Kasumi-1 (cell line): Measurements from ENCODE around the gene HOXA10.

Experiments used
- DNase-seq, 2 experiments: peaks; one replicate each; lab custom pipeline; 2025; lab: John Stamatoyannopoulos, UW

HOXA10 gene

DNA sequence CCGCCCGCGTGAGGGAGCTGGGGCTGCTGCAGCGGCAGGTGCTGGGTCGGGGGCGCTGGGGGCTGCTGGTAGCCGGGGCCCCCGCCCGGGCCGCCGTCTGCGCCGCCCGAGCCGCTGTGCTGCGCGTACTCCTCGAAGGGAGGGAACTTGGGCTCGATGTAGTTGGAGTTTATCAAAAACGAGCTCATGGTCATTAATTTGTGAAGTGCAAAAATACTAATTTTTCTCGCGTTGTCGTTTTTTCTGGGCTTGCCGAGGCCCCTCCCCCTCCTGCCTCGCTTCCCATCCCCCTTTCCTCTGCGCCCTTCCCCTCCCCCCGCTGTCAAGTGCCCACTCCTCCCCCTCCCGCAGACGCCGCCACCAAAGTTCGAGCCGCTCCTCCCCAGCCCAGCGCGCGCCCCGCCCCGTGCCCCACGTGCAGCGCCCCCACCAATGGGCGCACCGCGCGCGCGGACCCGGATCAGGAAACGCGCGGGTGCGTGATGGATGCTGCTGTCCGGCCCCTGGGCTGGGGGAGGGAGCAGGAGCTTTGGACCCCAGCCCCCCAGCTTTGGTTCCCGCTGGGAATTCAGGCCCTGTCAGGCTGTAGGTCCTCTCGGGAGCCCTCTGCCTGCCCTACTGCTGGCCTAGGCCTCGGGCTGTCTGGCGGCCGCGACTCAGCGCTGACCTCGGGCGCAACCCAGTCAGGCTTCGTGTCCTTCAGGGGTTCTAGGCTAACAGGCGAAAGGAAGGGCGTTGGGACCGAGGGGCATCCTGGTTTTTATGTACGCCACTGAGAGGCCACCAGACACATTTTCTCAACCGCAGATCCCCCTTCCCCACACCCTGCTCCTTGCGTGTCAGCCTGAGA lies 43.4 kb downstream of the HOXA10 start, which contains the start of gene HOXA4:
HOXA4 (minus strand) TSS at position 218 of the 850 bp plus-strand sequence; CDS start at position 194, 24 bp downstream.
- no peak for DNase-seq

DNA sequence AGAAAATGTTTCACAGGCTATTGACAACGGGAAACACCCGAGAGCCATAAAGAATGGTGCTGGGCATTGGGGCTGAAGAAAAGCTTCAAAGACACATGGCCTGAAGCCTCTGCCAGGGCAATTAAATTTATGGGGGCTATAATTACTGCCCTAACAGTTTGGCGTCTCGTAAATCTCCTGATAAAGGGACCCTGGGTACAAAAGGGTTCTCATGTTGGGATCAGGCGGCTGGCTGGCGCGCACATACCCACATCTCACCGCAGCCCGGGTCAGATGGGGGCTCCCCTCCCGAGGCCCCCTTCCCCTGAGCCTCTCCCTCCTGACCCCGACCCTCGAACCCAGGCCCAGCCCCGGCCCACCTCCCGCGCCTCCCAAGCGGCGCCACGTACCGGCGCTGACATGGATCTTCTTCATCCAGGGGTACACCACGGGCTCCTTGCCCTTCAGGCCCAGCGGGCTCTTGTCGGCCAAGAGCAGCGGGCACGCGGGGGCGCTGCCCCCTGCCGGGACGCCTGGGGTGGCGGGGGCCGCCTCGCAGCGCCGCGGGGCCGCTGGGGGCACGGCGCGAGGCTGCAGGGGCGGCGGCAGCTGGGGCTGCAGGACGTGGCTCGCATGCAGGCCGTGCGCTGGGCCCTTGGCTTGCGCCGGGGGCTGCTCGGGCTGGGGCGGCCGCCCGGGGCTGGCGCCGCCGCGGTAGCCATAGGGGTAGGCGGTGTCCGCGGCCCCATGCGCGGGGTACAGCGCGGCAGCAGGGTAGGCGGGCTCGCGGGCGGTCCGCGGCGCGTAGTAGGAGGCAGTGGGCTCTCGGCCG lies 44.2 kb downstream of the HOXA10 start:
- no peak for DNase-seq

DNA sequence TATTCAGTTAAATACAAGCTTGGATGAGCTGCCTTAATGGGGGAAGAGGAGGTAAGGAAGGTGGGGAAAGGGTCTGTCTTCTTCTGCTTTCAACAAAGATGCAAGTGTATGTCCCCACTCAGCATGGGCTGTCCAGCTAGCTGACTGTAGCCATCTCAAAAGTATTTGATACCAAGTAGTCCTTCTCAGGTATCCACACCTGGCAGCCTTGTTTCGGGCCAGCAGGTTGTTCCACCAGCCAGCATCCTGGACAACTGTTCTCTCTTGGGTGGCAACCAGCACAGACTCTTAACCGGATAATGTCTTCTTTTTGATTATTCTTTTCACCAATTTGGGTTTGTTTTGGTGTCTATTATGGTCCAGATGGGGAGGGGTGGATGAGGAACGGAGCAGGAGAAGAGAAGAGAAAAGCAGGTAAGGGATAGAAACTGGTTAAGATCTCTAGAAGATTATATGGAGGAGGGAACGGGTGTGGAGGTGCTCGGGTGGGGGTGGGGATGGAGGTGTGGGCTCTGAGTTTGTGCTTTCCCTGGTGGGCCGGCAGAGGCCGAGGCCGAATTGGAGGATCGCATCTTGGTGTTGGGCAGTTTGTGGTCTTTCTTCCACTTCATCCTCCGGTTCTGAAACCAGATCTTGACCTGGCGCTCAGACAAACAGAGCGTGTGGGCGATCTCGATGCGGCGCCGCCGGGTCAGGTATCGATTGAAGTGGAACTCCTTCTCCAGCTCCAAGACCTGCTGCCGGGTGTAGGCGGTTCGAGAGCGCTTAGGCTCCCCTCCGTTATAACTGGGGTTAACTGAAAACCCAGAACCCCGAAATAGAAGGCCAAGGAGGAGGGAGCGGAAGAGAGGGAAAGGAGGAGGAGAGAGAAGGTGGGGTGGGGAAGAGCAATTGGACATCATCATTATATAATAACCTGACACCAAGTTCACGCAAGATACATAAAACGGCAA lies 45.1 kb downstream of the HOXA10 start:
- DNase-seq: no peak

DNA sequence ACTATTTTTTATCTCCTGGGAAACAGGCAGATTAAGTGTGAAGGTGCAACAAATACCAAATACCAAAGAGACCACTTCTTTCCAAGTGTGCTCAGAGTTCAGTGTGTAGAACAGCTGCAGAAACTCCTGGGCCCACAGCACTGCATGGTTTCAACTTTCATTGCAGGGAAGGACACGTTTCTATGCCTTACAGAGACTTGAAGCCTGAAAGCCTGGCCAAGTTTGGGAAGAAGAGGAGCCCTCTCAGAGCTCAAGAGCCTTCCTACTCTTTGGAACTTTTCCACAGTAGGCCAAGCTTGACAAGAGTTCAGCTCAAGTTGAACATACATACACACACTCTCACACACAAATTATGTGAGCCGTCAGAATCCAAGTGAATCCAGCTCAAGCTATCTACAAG lies 46.1 kb downstream of the HOXA10 start:
- no peak for DNase-seq

GRCh38 chr7:27126596-27127327 lies 47.4 kb downstream of the HOXA10 start:
- no peak for DNase-seq

- no peak for DNase-seq
Observed at GRCh38 chr7:27125986-27126394, 48.1 kb downstream of the HOXA10 start.

GRCh38 chr7:27124902-27125689 lies 49.0 kb downstream of the HOXA10 start:
- DNase-seq: no peak

DNA sequence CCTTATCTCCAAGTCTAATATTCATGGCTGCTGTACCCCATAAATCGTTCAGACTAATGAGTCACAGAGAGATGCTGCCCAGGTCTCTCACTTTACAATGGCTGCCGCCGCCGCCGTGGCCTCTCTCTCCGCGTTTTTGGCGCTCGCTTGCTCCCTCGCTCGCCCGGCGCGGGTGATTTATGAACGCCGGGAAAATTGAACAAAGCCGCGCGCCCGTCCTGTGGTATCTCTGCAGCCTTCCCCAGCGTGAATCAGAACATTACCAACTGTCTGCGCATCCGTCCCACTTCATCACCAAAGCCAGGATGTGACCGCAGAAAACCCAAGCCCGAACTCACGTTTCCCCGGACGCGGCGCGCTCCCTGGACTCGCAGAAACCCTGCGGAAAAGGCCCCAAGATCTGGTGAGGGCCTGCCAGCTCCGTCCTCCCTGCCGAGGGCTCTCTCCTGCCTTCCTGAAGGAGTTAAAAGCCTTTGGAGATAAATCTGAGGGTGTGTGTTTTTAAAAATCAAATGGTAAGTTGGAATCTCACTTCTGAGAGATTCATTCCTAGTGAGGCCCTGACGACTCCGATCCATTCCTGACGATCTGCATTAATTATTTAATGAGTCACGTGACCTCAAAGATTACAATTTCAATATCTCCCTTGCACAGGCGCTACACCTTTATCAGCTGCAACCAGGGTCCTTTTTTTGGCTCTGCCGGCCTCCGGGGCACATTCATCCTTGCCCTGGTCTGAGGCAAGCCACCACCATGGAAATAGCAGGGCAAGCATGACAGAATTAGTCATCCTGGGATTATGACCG lies 49.8 kb downstream of the HOXA10 start:
- DNase-seq: no peak

DNA sequence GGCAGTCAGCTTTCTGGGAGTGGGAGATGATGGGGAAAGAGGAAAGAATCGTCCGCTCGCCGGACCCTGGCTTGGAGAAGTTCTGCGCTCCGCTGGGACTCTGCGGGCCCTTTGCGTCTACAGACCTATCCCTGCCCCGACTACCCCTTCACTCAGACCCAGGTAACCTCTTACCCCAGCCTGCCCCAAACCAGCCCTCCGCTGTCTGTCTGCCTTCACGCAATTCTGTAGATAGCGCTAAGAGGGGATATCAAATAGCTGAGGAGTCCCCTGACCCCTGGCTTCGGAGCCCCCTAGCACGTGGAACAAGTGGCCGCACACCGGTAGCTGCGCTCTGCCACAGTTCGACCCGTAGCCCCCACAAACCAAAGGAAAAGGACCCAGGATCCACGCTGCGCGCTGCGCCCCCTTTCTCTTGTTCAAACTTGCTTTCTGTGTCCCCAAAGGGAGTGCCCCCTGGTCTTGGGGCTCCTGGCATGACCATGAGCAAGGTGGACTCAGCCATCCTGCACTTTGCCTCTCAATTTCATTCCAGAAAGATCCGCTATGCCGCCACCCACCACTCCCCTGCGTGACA lies 50.6 kb downstream of the HOXA10 start:
- no peak for DNase-seq

DNA sequence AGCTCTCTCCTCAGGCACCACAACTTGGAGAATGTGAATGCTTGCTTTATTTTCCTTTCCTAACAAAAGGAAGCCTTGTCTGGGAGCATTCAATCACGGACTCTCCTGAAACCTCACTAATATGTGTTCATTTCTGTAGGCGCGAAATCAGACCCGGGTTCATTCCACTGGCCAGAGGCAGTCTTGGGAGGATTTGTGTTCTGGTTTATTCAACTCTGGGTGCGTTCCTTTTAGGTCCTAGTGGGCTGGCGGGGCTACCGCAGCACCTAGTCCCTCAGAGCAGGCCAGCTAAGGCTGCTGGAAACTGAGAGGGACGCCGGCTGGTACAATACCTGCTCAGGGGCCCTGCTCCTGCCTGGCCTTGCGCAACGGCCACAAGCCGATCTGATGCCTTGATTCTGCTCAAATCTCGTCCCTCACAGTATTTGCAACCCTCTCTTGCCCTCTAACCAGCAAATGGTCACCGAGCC lies 51.1 kb downstream of the HOXA10 start:
- peak in 1 of 2 experiments; percentile 34 for DNase-seq

DNA sequence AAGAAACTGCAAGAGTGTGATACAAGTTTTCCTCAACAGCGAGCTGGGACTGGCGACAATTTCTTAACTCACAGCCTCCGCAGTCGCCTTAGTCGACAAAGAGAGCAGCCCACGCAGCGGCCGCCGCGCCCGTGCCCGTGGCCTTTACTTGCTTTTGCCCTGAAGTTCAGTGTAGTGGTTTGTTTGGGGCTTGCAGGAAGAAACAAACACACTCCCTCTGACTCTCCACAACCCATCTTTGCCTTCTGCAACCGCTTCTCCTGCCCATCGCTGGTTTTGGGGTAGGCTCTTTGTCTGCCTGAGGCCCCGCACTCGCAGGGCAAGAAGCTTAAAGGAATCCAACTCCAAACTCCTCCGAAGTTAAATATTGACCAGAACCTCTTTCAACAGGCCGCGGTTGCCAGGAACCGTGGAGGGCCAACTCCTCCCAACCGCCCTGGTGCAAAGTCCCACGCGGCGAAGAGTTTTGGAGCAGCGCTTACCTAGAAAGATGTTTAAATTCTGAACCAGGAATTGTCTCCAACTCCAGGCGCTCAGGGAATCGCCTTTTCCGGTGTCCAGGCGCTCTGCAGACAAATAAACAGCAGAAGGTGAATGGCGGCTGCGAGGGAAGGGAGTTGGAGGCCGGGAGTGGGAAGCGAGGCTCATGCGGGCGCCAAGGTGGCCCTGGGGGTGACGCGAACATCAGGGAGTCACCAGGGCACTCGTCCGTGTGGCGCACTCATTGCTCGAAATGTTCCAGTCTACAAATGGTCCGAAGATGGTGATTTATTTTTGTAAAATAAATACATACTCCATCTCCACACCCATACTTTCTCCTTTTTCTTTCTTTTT lies 51.8 kb downstream of the HOXA10 start:
- DNase-seq: no peak

- no peak for DNase-seq
Observed at GRCh38 chr7:27121684-27122076, 52.4 kb downstream of the HOXA10 start.
